SK-N-SH (cell line): ENCODE measurements around the gene PPP1R37. TPM values are rescaled to one million over a fixed set of nuclear protein-coding genes. Genes with fewer than 3 reads are reported as not detected.
A peak's percentile ranks its signal among the peaks of the same experiment; 100 is the strongest.

Experiments used
- CTCF ChIA-PET: fragments of 300-600, 350-600 bp; formaldehyde crosslinking; extraction: SDS; loops from one replicate; lab custom pipeline; 2021; lab: Yijun Ruan, JAX
- POLR2A ChIA-PET: fragments of 350-600 bp; sonication (Branson Sonifier 250); formaldehyde crosslinking; extraction: SDS; loops from one replicate; lab custom pipeline; 2020; ENCODE audit warnings: antibody characterized with exemption, inconsistent platforms; lab: Yijun Ruan, JAX
- DNase-seq: peaks from one replicate; pipeline ENCODE4 v3.0.0; 2012
- H2AFZ ChIP-seq: fragments of 200-600 bp; sonication (generic); 2 replicates; pipeline ENCODE4 v1.8.1; 2016; ENCODE audit warnings: antibody characterized with exemption, mild to moderate bottlenecking, low read depth
- H3F3A ChIP-seq: fragments of 200-600 bp; sonication (generic); replicated peaks from 2 replicates; pipeline ENCODE3; 2016; ENCODE audit warnings: antibody characterized with exemption, mild to moderate bottlenecking; ENCODE audit not compliant: insufficient read depth
- H3K27ac ChIP-seq, 2 experiments: fragments of 200-500 bp in 1 of 2; fragments of 200-600 bp in 1 of 2; sonication (Bioruptor generic) in 1 of 2; sonication (generic), shearing (Covaris generic) in 1 of 2; 2 replicates each; pipeline versions ENCODE4 v1.5.1 to v1.6.1; 2014 to 2016; ENCODE audit warnings: low read depth in 2 of 2, inconsistent platforms in 1 of 2, low read length in 1 of 2, mild to moderate bottlenecking in 1 of 2, mixed read lengths in 1 of 2
- H3K27me3 ChIP-seq: fragments of 200-600 bp; sonication (generic), shearing (Covaris generic); 2 replicates; pipeline ENCODE4 v1.6.1; 2016; ENCODE audit warnings: mixed run types; ENCODE audit not compliant: insufficient read depth
- H3K36me3 ChIP-seq, 2 experiments: fragments of 200-500 bp in 1 of 2; fragments of 200-600 bp in 1 of 2; sonication (Bioruptor generic) in 1 of 2; sonication (generic) in 1 of 2; replicated peaks in 1 of 2; 2 replicates each; pipeline versions ENCODE3 to v1.5.1; 2014 to 2016; ENCODE audit warnings: low read length in 1 of 2, mild to moderate bottlenecking in 1 of 2; ENCODE audit not compliant: insufficient read depth in 2 of 2, control insufficient read depth in 1 of 2
- H3K4me1 ChIP-seq, 2 experiments: fragments of 200-500 bp in 1 of 2; fragments of 200-600 bp in 1 of 2; sonication (Bioruptor generic) in 1 of 2; sonication (generic), shearing (Covaris generic) in 1 of 2; 2 replicates each; pipeline versions ENCODE4 v1.5.1 to v1.6.1; 2014 to 2016; ENCODE audit warnings: low read depth in 1 of 2, low read length in 1 of 2, mixed run types in 1 of 2; ENCODE audit not compliant: insufficient read depth in 2 of 2, control insufficient read depth in 1 of 2
- H3K4me2 ChIP-seq: fragments of 200-600 bp; sonication (generic), shearing (Covaris generic); 2 replicates; pipeline ENCODE4 v1.6.1; 2017; ENCODE audit warnings: mixed run types
- H3K4me3 ChIP-seq, 2 experiments: fragments of 200-500 bp in 1 of 2; fragments of 200-600 bp in 1 of 2; sonication (Bioruptor generic) in 1 of 2; sonication (generic), shearing (Covaris generic) in 1 of 2; 2 replicates each; pipeline versions ENCODE4 v1.5.1 to v1.8.1; 2014 to 2016; ENCODE audit warnings: low read depth in 2 of 2, inconsistent platforms in 1 of 2, low read length in 1 of 2, mild to moderate bottlenecking in 1 of 2, mixed read lengths in 1 of 2, moderate library complexity in 1 of 2
- H3K79me2 ChIP-seq: fragments of 200-600 bp; sonication (generic); 2 replicates; pipeline ENCODE4 v1.8.1; 2017; ENCODE audit warnings: mild to moderate bottlenecking; ENCODE audit not compliant: insufficient read depth
- H3K9ac ChIP-seq: fragments of 200-600 bp; sonication (generic); 2 replicates; pipeline ENCODE4 v1.6.1; 2017; ENCODE audit warnings: mixed run types
- H3K9me2 ChIP-seq: fragments of 200-600 bp; sonication (generic); 2 replicates; pipeline ENCODE4 v1.6.1; 2017; ENCODE audit warnings: mixed run types
- H3K9me3 ChIP-seq: fragments of 200-600 bp; sonication (generic); 2 replicates; pipeline ENCODE4 v1.6.1; 2017; ENCODE audit warnings: mixed run types, mild to moderate bottlenecking, moderate library complexity
- H4K20me1 ChIP-seq: fragments of 200-600 bp; sonication (generic); 2 replicates; pipeline ENCODE4 v1.6.1; 2017; ENCODE audit warnings: mild to moderate bottlenecking, mixed run types; ENCODE audit not compliant: insufficient read depth
- ELF1 ChIP-seq: IDR thresholded peaks from 2 replicates; pipeline ENCODE4 v1.4.0; 2012
- EZH2phosphoT487 ChIP-seq: fragments of 200-600 bp; sonication (generic); IDR thresholded peaks from 2 replicates; pipeline ENCODE4 v1.6.1; 2017; ENCODE audit warnings: low read depth, mixed run types, mild to moderate bottlenecking, antibody characterized with exemption, moderate library complexity, borderline replicate concordance
- FOSL2 ChIP-seq: IDR thresholded peaks from 2 replicates; pipeline ENCODE4 v1.4.0; 2012; ENCODE audit warnings: low read depth, mild to moderate bottlenecking, moderate library complexity, borderline replicate concordance
- FOXJ3 ChIP-seq: sonication (generic); formaldehyde crosslinking; IDR thresholded peaks from 2 replicates; pipeline ENCODE4 v1.5.1; 2020; ENCODE audit warnings: mild to moderate bottlenecking, missing genetic modification reagents
- JUND ChIP-seq: IDR thresholded peaks from 2 replicates; pipeline ENCODE4 v1.4.0; 2012
- MEF2A ChIP-seq: IDR thresholded peaks from 2 replicates; pipeline ENCODE4 v1.4.0; 2012; ENCODE audit warnings: low read depth, borderline replicate concordance
- MXI1 ChIP-seq: IDR thresholded peaks from 2 replicates; pipeline ENCODE4 v1.6.1; 2012; ENCODE audit warnings: mild to moderate bottlenecking, low read depth, low read length, improper control_type of control experiment
- NFIC ChIP-seq: IDR thresholded peaks from 2 replicates; pipeline ENCODE4 v1.4.0; 2012; ENCODE audit warnings: borderline replicate concordance
- NRF1 ChIP-seq: IDR thresholded peaks from 2 replicates; pipeline ENCODE4 v1.6.1; 2012; ENCODE audit warnings: low read depth, mild to moderate bottlenecking, low read length
- RCOR1 ChIP-seq: fragments of 150-350 bp; IDR thresholded peaks from 2 replicates; pipeline ENCODE4 v1.6.1; 2017; ENCODE audit warnings: antibody characterized with exemption, low read length
- RFX5 ChIP-seq: IDR thresholded peaks from 2 replicates; pipeline ENCODE4 v1.6.1; 2012; ENCODE audit warnings: mild to moderate bottlenecking, improper control_type of control experiment, low read length
- RXRA ChIP-seq: IDR thresholded peaks from 2 replicates; pipeline ENCODE4 v1.4.0; 2012; ENCODE audit warnings: low read depth, mild to moderate bottlenecking, borderline replicate concordance
- TCF12 ChIP-seq: IDR thresholded peaks from 2 replicates; pipeline ENCODE4 v1.4.0; 2012
- YY1 ChIP-seq: IDR thresholded peaks from 2 replicates; pipeline ENCODE4 v1.4.0; 2012; ENCODE audit warnings: low read depth, mild to moderate bottlenecking
- WGBS: methylation state at CpG from one replicate; pipeline ENCODE4 v1.1.6; 2017; ENCODE audit warnings: low lambda C conversion rate; 5-methylcytosine and 5-hydroxymethylcytosine counted together
- polyA plus RNA-seq, 3 experiments: library from polyadenylated mRNA; depleted of rRNA; stranded (reverse); fragments of >200 nt; gene quantifications; 2 replicates each; pipeline ENCODE4 v1.2.3, GENCODE V29; 2012
- TF ChIP-seq, protein P1 (sequence below): IDR thresholded peaks from 2 replicates; pipeline ENCODE4 v1.4.0; 2012; ENCODE audit warnings: low read depth, borderline replicate concordance
- TF ChIP-seq, protein P2 (sequence below): IDR thresholded peaks from 2 replicates; pipeline ENCODE4 v1.4.0; 2012; ENCODE audit warnings: low read depth, borderline replicate concordance
- TF ChIP-seq, protein P3 (sequence below): fragments of 200-600 bp; sonication (generic); IDR thresholded peaks from 2 replicates; pipeline ENCODE4 v1.6.1; 2017; ENCODE audit warnings: antibody characterized with exemption, mild to moderate bottlenecking, moderate library complexity
- TF ChIP-seq, protein P4 (sequence below): IDR thresholded peaks from 2 replicates; pipeline ENCODE4; 2012

Gene PPP1R37
- polyA plus RNA-seq, 1 of the 3 experiments (the other 2 are of a cell fraction), result 24.4 TPM

DNA sequence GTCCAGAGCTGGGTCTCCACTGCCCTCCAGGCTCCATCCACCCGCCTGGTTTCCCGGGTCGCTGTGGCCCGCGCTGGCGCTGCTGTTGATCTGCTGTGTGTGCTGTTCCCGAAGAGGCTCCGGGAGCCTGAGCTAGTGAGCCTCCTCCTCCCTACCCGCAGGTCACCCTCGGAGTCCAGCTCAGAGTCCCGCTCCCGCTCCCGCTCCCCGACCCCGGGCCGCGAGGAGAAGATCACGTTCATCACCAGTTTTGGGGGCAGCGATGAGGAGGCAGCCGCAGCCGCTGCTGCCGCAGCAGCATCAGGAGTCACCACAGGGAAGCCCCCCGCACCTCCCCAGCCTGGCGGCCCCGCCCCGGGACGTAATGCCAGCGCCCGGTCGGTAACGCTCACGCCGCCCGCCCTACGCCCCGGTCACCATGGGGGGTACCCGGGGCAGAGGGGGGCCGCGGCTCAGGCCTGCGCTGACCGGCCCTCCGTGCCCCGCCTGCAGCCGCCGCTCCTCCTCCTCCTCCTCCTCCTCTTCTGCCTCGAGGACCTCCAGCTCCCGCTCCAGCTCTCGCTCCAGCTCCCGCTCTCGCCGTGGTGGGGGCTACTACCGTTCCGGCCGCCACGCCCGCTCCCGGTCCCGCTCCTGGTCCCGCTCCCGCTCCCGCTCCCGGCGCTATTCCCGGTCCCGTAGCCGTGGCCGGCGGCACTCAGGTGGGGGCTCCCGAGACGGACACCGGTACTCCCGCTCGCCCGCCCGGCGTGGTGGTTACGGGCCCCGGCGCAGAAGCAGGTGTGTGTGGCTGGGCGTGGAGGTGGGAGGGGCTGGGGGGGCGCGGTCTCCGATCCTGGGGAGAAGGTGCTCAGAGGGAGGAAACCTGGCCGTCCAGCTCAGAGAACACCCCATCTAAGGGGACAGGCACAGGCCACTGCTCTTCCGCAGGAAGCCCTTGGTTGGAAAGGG, 28.9 kb upstream of the PPP1R37 start:
- WGBS, result 97% methylated on average over 73 of the region's 85 CpGs
- peak; percentile 33 for DNase-seq
- TF ChIP-seq MEF2A, result no peak
- TF ChIP-seq YY1, result no peak
- TF ChIP-seq EZH2phosphoT487, result no peak
- TF ChIP-seq, protein P1, sequence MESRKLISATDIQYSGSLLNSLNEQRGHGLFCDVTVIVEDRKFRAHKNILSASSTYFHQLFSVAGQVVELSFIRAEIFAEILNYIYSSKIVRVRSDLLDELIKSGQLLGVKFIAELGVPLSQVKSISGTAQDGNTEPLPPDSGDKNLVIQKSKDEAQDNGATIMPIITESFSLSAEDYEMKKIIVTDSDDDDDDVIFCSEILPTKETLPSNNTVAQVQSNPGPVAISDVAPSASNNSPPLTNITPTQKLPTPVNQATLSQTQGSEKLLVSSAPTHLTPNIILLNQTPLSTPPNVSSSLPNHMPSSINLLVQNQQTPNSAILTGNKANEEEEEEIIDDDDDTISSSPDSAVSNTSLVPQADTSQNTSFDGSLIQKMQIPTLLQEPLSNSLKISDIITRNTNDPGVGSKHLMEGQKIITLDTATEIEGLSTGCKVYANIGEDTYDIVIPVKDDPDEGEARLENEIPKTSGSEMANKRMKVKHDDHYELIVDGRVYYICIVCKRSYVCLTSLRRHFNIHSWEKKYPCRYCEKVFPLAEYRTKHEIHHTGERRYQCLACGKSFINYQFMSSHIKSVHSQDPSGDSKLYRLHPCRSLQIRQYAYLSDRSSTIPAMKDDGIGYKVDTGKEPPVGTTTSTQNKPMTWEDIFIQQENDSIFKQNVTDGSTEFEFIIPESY, result no peak
- TF ChIP-seq, protein P2, sequence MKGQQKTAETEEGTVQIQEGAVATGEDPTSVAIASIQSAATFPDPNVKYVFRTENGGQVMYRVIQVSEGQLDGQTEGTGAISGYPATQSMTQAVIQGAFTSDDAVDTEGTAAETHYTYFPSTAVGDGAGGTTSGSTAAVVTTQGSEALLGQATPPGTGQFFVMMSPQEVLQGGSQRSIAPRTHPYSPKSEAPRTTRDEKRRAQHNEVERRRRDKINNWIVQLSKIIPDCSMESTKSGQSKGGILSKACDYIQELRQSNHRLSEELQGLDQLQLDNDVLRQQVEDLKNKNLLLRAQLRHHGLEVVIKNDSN, result no peak
- no peak for TF ChIP-seq ELF1
- no peak for TF ChIP-seq TCF12
- TF ChIP-seq, protein P3, sequence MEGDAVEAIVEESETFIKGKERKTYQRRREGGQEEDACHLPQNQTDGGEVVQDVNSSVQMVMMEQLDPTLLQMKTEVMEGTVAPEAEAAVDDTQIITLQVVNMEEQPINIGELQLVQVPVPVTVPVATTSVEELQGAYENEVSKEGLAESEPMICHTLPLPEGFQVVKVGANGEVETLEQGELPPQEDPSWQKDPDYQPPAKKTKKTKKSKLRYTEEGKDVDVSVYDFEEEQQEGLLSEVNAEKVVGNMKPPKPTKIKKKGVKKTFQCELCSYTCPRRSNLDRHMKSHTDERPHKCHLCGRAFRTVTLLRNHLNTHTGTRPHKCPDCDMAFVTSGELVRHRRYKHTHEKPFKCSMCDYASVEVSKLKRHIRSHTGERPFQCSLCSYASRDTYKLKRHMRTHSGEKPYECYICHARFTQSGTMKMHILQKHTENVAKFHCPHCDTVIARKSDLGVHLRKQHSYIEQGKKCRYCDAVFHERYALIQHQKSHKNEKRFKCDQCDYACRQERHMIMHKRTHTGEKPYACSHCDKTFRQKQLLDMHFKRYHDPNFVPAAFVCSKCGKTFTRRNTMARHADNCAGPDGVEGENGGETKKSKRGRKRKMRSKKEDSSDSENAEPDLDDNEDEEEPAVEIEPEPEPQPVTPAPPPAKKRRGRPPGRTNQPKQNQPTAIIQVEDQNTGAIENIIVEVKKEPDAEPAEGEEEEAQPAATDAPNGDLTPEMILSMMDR, result no peak
- TF ChIP-seq FOSL2, result no peak
- TF ChIP-seq, protein P4, sequence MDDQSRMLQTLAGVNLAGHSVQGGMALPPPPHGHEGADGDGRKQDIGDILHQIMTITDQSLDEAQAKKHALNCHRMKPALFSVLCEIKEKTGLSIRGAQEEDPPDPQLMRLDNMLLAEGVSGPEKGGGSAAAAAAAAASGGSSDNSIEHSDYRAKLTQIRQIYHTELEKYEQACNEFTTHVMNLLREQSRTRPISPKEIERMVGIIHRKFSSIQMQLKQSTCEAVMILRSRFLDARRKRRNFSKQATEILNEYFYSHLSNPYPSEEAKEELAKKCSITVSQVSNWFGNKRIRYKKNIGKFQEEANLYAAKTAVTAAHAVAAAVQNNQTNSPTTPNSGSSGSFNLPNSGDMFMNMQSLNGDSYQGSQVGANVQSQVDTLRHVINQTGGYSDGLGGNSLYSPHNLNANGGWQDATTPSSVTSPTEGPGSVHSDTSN, result no peak
- TF ChIP-seq MXI1, result no peak
- TF ChIP-seq RCOR1, result no peak
- TF ChIP-seq RXRA, result no peak
- TF ChIP-seq RFX5, result no peak
- no peak for TF ChIP-seq JUND
- no peak for TF ChIP-seq FOXJ3 (CRISPR knock-in tag)
- TF ChIP-seq NRF1, result no peak
- no peak for TF ChIP-seq NFIC
- TF ChIP-seq, all 33 proteins: peak for 0
- POLR2A ChIA-PET, result no interaction called here
- no peak overlapping the region for H3K27ac ChIP-seq
- no peak overlapping the region for H2AFZ ChIP-seq
- no peaks in the 10 kb centered on the region for H3F3A ChIP-seq
- H3K36me3 ChIP-seq, result peaks cover 33 to 61% of the 10 kb centered on the region in 2 experiments
- H3K4me2 ChIP-seq, result no peak overlapping the region
- H3K9me3 ChIP-seq, result no peaks in the 10 kb centered on the region
- no peaks in the 10 kb centered on the region for H3K27me3 ChIP-seq
- no peak overlapping the region for H3K9ac ChIP-seq
- CTCF ChIA-PET, result no interaction called here
- peaks cover 10% of the 10 kb centered on the region for H4K20me1 ChIP-seq
- H3K4me1 ChIP-seq, result no peaks in the 10 kb centered on the region
- H3K9me2 ChIP-seq, result no peaks in the 10 kb centered on the region
- H3K79me2 ChIP-seq, result peaks cover 13% of the 10 kb centered on the region; the same call in 1 of the 2 replicates
- H3K4me3 ChIP-seq, result no peak overlapping the region
